H9 (cell line): ENCODE results near the gene OSBPL9. TPM values are rescaled to one million over a fixed set of nuclear protein-coding genes. Genes with fewer than 3 reads are reported as not detected.

Experiments
- DNase-seq: peaks from one replicate; pipeline ENCODE4 v3.0.0-alpha.2; 2017
- H2AFZ ChIP-seq: one replicate; pipeline ENCODE4 v1.6.1; 2013; ENCODE audit warnings: mild to moderate bottlenecking, low read length, control low read depth, moderate library complexity
- H2AK5ac ChIP-seq: 2 replicates; pipeline ENCODE4 v1.6.1; 2013; ENCODE audit warnings: low read length, control low read depth, mixed read lengths; ENCODE audit not compliant: insufficient read length
- H2BK120ac ChIP-seq: one replicate; pipeline ENCODE4 v1.6.1; 2013; ENCODE audit warnings: low read depth, mild to moderate bottlenecking, low read length, control low read depth, inconsistent platforms; ENCODE audit not compliant: poor library complexity, severe bottlenecking
- H2BK12ac ChIP-seq: 2 replicates; pipeline ENCODE4 v1.6.1; 2013; ENCODE audit warnings: low read length, control low read depth, mixed read lengths, low read depth; ENCODE audit not compliant: insufficient read length
- H2BK15ac ChIP-seq: 2 replicates; pipeline ENCODE4 v1.6.1; 2013; ENCODE audit warnings: low read depth, low read length, control low read depth
- H2BK20ac ChIP-seq: one replicate; pipeline ENCODE4 v1.6.1; 2013; ENCODE audit warnings: low read depth, mild to moderate bottlenecking, low read length, control low read depth, inconsistent platforms; ENCODE audit not compliant: poor library complexity, severe bottlenecking
- H2BK5ac ChIP-seq: 2 replicates; pipeline ENCODE4 v1.6.1; 2013; ENCODE audit warnings: low read length, control low read depth, mixed read lengths; ENCODE audit not compliant: insufficient read length
- H3K14ac ChIP-seq: 2 replicates; pipeline ENCODE4 v1.6.1; 2013; ENCODE audit warnings: low read length, control low read depth; ENCODE audit not compliant: insufficient read depth
- H3K18ac ChIP-seq: 2 replicates; pipeline ENCODE4 v1.6.1; 2013; ENCODE audit warnings: low read depth, mild to moderate bottlenecking, mixed read lengths, low read length, control low read depth; ENCODE audit not compliant: insufficient read length
- H3K23ac ChIP-seq: 2 replicates; pipeline ENCODE4 v1.6.1; 2013; ENCODE audit warnings: low read length, control low read depth, mixed read lengths, low read depth; ENCODE audit not compliant: insufficient read length
- H3K23me2 ChIP-seq: 2 replicates; pipeline ENCODE4 v1.6.1; 2013; ENCODE audit warnings: low read depth, mild to moderate bottlenecking, mixed read lengths, low read length, control low read depth; ENCODE audit not compliant: insufficient read length, poor library complexity, severe bottlenecking
- H3K27ac ChIP-seq: 2 replicates; pipeline ENCODE4 v1.5.1; 2013; ENCODE audit warnings: low read length, control low read depth, mixed read lengths, low read depth; ENCODE audit not compliant: insufficient read length
- H3K27me3 ChIP-seq: 2 replicates; pipeline ENCODE4 v1.6.1; 2013; ENCODE audit warnings: low read length, control low read depth, inconsistent platforms; ENCODE audit not compliant: insufficient read depth
- H3K4ac ChIP-seq: 2 replicates; pipeline ENCODE4 v1.6.1; 2013; ENCODE audit warnings: low read depth, mild to moderate bottlenecking, control low read depth, inconsistent platforms, low read length, moderate library complexity
- H3K4me1 ChIP-seq: 2 replicates; pipeline ENCODE4 v1.6.1; 2013; ENCODE audit warnings: low read length, control low read depth, inconsistent platforms; ENCODE audit not compliant: insufficient read depth
- H3K4me2 ChIP-seq: 2 replicates; pipeline ENCODE4 v1.6.1; 2013; ENCODE audit warnings: low read length, control low read depth, mixed read lengths; ENCODE audit not compliant: insufficient read length, insufficient read depth
- H3K56ac ChIP-seq: 2 replicates; pipeline ENCODE4 v1.6.1; 2013; ENCODE audit warnings: low read depth, mild to moderate bottlenecking, mixed read lengths, low read length, control low read depth; ENCODE audit not compliant: insufficient read length
- H3K79me1 ChIP-seq: 2 replicates; pipeline ENCODE4 v1.6.1; 2013; ENCODE audit warnings: low read depth, mild to moderate bottlenecking, moderate library complexity, low read length, control low read depth, inconsistent platforms; ENCODE audit not compliant: insufficient read depth, poor library complexity, severe bottlenecking
- H3K79me2 ChIP-seq: 2 replicates; pipeline ENCODE4 v1.6.1; 2013; ENCODE audit warnings: low read length, control low read depth, inconsistent platforms; ENCODE audit not compliant: insufficient read depth
- H3K9ac ChIP-seq: 2 replicates; pipeline ENCODE4 v1.6.1; 2013; ENCODE audit warnings: low read length, control low read depth, mixed read lengths; ENCODE audit not compliant: insufficient read length; ENCODE audit errors: extremely low read depth
- H3K9me3 ChIP-seq: one replicate; pipeline ENCODE4 v1.6.1; 2013; ENCODE audit warnings: low read depth, low read length, inconsistent platforms; ENCODE audit not compliant: control insufficient read depth
- H3T11ph ChIP-seq: one replicate; pipeline ENCODE4 v1.6.1; 2013; ENCODE audit warnings: mild to moderate bottlenecking, low read length, control low read depth, inconsistent platforms
- H4K20me1 ChIP-seq: one replicate; pipeline ENCODE4 v1.6.1; 2013; ENCODE audit not compliant: control insufficient read depth, insufficient read length, insufficient read depth
- H4K5ac ChIP-seq: 2 replicates; pipeline ENCODE4 v1.6.1; 2013; ENCODE audit warnings: low read depth, mild to moderate bottlenecking, mixed read lengths, low read length, control low read depth; ENCODE audit not compliant: insufficient read length
- H4K8ac ChIP-seq: replicated peaks from 2 replicates; pipeline ENCODE4 v1.6.1; 2013; ENCODE audit warnings: low read length, control low read depth, mixed read lengths, low read depth; ENCODE audit not compliant: insufficient read length
- H4K91ac ChIP-seq: 2 replicates; pipeline ENCODE4 v1.6.1; 2013; ENCODE audit warnings: low read depth, mild to moderate bottlenecking, moderate library complexity, mixed read lengths, low read length, control low read depth; ENCODE audit not compliant: insufficient read length
- H3K27ac Mint-ChIP-seq, 3 experiments: 2 replicates in 2 of 3; 3 replicates in 1 of 3; pipeline ENCODE4 v1.8.0; 2020 to 2021; ENCODE audit warnings: mixed read lengths in 3 of 3, mild to moderate bottlenecking in 1 of 3, moderate library complexity in 1 of 3
- H3K27me3 Mint-ChIP-seq: 2 replicates; pipeline ENCODE4 v1.8.0; 2021; ENCODE audit warnings: low read depth, mild to moderate bottlenecking, moderate library complexity, mixed read lengths
- H3K36me3 Mint-ChIP-seq, 3 experiments: 2 replicates in 2 of 3; 3 replicates in 1 of 3; pipeline ENCODE4 v1.8.0; 2020 to 2021; ENCODE audit warnings: low read depth in 3 of 3, mixed read lengths in 3 of 3; ENCODE audit not compliant: insufficient read depth in 1 of 3
- H3K4me1 Mint-ChIP-seq, 2 experiments: 2 replicates each; pipeline ENCODE4 v1.8.0; 2020; ENCODE audit warnings: mixed read lengths in 2 of 2
- H3K4me3 Mint-ChIP-seq, 2 experiments: 2 replicates in 1 of 2; 3 replicates in 1 of 2; pipeline ENCODE4 v1.8.0; 2020 to 2021; ENCODE audit warnings: mild to moderate bottlenecking in 2 of 2, mixed read lengths in 2 of 2, moderate library complexity in 1 of 2
- H3K9me3 Mint-ChIP-seq, 2 experiments: 2 replicates in 1 of 2; 3 replicates in 1 of 2; pipeline ENCODE4 v1.8.0; 2020; ENCODE audit warnings: mild to moderate bottlenecking in 2 of 2, mixed read lengths in 2 of 2, moderate library complexity in 1 of 2
- WGBS: extraction: QIAGEN DNeasy Blood & Tissue Kit; methylation state at CpG from one replicate; pipeline ENCODE4 v1.1.7; 2013; ENCODE audit warnings: missing lambda C conversion rate, low lambda C conversion rate, mixed read lengths; ENCODE audit not compliant: insufficient read length; ENCODE audit errors: extremely low coverage; 5-methylcytosine and 5-hydroxymethylcytosine counted together
- total RNA-seq: library from RNA; stranded (reverse); gene quantifications from 2 replicates; pipeline ENCODE4 v1.2.1, GENCODE V29; 2021
- TF ChIP-seq, protein P1 (sequence below): fragments of 200-600 bp; sonication (generic); conservative IDR thresholded peaks from 3 replicates; pipeline ENCODE4 v1.8.0; 2021; ENCODE audit warnings: antibody characterized with exemption, mild to moderate bottlenecking

The OSBPL9 gene
- total RNA-seq, 1 experiment from 2014 or later = 76.7 TPM

GRCh38 chr1:51754666-51755065 is 137.8 kb downstream of the OSBPL9 start:
- no peak for DNase-seq

More at GRCh38 chr1:51754666-51755065, 137.8 kb downstream of the OSBPL9 start:
- Mint-ChIP-seq H3K27me3 (no peaks in the 10 kb centered on the region), H3K4me1 (peaks cover 2% of the 10 kb centered on the region in 2 experiments; a peak in 1 of 4 replicates), H3K9me3 (no peaks in the 10 kb centered on the region), H3K36me3 (peaks cover 0 to 22% (median 10%) of the 10 kb centered on the region in 3 experiments; a peak in 6 of 7 replicates), H3K27ac (no peak overlapping the region), H3K4me3 (no peak overlapping the region)
- Histone ChIP-seq H2AFZ (no peak overlapping the region), H3K14ac (no peak overlapping the region), H4K8ac (no peak overlapping the region), H2BK5ac (no peak overlapping the region), H2BK12ac (no peak overlapping the region), H3K56ac (no peak overlapping the region), H2AK5ac (no peak overlapping the region), H4K20me1 (no peaks in the 10 kb centered on the region), H3K4ac (no peak overlapping the region), H4K5ac (no peak overlapping the region), H3K27ac (no peak overlapping the region), H3K18ac (no peak overlapping the region), H3K23me2 (no peaks in the 10 kb centered on the region), H3K27me3 (no peaks in the 10 kb centered on the region), H3K79me1 (no peaks in the 10 kb centered on the region), H3K4me2 (no peak overlapping the region), H3K79me2 (no peaks in the 10 kb centered on the region), H3K9ac (no peak overlapping the region), H3K23ac (no peak overlapping the region), H2BK15ac (no peak overlapping the region), H3K4me1 (no peaks in the 10 kb centered on the region), H2BK120ac (no peak overlapping the region), H4K91ac (no peak overlapping the region), H2BK20ac (no peak overlapping the region), H3K9me3 (no peaks in the 10 kb centered on the region), H3T11ph (no peak overlapping the region)
- TF ChIP-seq, protein P1, sequence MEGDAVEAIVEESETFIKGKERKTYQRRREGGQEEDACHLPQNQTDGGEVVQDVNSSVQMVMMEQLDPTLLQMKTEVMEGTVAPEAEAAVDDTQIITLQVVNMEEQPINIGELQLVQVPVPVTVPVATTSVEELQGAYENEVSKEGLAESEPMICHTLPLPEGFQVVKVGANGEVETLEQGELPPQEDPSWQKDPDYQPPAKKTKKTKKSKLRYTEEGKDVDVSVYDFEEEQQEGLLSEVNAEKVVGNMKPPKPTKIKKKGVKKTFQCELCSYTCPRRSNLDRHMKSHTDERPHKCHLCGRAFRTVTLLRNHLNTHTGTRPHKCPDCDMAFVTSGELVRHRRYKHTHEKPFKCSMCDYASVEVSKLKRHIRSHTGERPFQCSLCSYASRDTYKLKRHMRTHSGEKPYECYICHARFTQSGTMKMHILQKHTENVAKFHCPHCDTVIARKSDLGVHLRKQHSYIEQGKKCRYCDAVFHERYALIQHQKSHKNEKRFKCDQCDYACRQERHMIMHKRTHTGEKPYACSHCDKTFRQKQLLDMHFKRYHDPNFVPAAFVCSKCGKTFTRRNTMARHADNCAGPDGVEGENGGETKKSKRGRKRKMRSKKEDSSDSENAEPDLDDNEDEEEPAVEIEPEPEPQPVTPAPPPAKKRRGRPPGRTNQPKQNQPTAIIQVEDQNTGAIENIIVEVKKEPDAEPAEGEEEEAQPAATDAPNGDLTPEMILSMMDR = no peak
- WGBS = no CpG with 5 or more reads among the region's 3 CpGs
